HG03457 (cell line): ENCODE results near the gene EPS8L1.
"Not testable (repeated sequence)": the region's sequence is repeated elsewhere in the genome, so short reads cannot be mapped to it uniquely, and the experiment has no call there.

Experiments
- ATAC-seq: cut with Tn5 transposase; IDR thresholded peaks from one replicate; pipeline ENCODE4 v1.9.1; 2021; ENCODE audit warnings: moderate number of reproducible peaks; ENCODE audit not compliant: unreplicated experiment

Gene EPS8L1

DNA sequence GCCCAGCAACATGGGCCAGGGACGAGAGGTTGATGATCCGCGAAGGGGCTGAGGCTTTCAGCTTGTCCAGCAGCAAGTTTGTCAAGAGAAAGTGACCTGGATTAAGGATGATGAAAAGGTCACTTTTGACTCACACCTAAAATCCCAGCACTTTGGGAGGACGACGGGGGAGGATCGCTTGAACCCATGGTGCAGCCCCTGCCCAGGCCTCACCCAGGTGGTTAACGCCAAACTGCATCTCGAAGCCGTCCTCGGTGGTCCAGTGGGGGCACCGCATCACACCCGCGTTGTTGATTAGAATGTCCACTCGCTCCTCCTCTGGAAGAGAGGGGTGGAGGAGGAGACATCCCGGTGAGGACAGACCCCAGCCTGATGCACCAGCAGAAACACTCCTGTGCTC lies 27.2 kb upstream of the EPS8L1 start:
- no peak for ATAC-seq

DNA sequence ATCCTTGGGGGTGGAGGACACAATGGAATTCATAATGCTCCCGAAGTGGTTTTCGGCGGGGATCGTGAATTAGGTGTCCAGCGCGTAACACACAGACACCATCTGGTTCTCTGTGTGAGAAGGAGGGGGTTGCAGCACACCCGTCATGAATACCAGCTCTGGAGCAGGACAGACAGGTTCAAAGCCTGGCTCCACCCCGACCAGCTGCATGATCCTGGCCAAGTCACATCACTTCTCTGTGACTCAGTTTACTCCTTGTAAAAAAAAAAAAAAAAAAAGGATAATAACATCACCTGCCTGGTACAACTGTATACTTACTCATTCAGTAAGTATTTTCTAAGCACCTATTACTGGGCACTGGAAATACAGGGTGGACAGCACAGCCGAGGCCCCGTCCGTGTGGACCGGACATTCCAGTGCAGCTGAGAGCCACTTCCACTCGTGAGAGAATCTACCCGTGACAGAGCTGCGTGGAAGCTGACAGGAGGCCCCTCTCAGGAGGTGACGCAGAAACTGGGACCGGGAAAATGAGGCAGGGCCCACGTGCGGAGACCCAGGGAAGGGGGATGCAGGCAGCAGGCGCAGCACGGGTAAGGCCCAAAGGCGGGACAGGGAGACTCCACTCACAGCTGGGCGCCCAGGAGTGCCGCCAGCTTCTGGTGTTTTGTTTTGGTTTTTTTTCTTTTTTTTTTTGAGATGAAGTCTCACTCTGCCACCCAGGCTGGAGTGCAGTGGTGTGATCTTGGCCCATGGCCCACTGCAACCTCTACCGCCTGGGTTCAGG lies 24.7 kb upstream of the EPS8L1 start:
- no peak for ATAC-seq

DNA sequence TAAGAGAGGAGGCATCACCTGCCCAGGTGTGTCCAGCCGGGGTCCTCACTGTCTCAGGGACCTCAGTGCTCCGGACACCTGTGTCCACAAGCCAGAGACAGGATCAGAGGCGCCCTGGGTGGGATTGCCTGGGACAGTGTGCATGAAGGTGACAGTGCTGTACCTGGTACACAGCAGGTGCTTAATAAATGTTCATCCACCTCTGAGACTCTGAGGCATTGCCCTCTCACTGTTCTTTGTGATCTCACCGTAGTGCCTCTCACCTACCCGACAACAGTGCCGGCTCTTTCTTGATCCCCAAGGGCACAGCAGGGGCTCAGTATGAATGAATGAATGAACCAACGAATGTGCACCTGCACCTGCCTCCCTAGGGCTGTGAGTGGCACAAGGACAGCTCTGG lies 21.9 kb upstream of the EPS8L1 start:
- no peak for ATAC-seq

DNA sequence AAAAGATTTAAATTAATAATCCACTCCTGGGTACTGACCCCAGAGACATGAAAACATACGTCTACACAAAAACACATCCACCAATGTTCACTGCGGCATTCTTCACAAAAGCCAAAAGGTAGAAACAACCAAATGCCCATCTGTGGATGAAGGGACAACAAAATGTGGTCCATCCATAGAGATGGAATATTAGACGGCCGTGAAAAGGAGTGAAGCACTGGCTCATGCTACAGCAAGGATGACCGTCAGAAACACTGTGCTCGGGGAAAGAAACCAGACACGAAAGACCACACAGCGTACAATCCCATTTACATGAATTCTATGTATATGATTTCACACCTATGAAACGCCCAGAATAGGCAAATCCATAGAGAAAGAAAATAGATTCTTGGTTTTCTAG lies 18.8 kb upstream of the EPS8L1 start:
- no peak for ATAC-seq

DNA sequence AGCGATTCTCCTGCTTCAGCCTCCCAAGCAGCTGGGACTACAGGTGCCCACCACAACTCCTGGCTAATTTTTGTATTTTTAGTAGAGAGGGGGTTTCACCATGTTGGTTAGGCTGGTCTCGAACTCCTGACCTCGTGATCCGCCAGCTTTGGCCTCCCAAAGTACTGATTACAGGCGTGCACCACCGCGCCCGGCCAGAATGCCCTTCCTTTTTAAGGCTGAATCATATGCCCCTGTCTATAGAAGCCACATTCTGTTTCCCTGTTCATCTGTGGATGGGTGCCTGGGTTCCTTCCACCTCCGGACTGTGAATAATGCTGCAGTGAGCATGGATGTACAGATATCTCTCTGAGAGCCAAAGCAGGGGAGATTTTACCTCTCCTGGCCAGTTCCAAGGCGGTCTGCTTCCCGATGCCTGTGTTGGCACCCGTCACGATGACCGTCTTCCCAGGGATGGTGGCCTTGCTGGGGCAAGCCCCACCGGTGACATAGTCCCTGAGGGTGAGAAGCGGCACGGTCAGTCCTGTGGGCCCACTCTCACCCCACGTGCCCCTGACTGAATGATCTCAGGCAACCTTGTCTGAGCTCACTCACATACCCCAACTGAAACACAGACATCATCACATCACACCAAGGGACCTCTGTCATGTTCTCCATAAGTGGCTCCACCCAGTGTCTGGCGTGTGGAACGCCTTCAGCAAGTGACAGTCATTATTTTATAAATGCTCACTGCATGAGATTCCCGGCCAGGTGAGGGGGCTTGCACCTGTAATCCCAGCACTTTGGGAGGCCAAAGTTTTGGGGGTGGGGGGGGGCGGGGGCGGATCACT lies 16.7 kb upstream of the EPS8L1 start:
- ATAC-seq, result no peak

DNA sequence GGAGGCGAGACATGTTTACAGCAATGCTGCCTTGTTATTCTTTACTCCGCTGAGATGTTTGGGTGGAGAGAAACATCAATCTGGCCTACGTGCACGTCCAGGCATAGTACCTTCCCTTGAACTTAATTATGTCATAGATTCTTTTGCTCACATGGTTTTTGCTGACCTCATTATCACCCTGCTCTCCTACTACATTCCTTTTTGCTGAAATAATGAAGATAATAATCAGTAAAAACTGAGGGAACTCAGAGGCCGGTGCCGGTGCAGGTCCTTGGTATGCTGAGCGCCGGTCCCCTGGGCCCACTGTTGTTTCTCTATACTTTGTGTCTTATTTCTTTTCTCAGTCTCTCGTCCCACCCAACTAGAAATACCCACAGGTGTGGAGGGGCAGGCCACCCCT lies 15.4 kb upstream of the EPS8L1 start:
- ATAC-seq, result not testable (repeated sequence)

DNA sequence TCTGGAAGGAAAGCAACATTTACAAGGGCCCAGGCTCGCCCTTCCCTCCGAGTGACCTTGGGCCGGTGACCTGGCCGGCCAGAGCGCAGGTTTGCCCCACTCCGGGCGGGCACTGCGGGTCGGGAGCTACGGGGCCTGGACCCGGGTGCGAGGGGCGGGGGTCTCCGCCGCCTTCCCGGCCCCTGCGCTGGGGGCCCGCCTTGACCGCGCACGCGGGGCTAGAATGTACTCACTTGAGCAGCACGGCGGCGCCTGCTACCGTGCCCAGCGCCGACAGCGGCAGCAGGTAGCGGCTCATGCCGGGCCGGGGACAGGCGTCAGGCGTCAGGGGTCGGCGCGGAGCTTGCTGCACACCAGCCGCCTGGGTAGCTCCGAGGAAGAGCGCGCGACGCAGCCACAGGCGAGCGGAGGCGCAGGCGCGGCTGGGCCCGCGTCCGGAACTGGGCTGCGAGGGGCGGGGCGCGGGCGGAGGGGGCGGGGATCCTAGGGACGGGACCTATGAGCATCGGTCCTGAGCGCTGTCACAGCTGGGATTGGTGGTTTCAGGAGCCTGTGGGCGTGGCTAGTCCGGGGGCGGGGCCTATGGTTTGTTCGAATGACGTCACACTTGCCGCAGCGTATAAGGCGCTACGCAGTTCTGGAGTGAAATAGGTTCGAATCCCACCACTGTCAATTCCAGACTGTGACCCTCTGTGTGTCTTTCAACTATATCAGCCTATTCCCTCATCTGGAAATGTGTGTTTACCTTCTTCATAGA lies 12.8 kb upstream of the EPS8L1 start, which contains the start of gene RDH13:
RDH13 (minus strand) TSS at position 414 of the 757 bp plus-strand sequence; CDS start at position 298, 116 bp downstream.
- peak; percentile 55 for ATAC-seq

DNA sequence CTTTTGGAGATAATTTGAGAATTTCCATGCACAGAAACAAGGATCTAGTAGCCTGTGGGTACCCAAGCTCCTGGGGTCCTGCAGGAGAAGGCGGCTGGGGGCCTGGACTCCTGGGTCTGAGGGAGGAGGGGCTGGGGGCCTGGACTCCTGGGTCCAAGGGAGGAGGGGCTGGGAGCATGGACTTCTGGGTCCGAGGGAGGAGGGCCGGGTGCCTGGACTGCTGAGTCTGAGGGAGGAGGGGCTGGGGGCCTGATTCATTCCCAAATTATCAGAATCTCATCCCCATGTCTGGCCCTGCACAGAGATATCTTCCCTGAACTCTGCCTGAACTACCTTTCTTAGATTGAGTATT lies 12.2 kb upstream of the EPS8L1 start:
- ATAC-seq, result no peak

DNA sequence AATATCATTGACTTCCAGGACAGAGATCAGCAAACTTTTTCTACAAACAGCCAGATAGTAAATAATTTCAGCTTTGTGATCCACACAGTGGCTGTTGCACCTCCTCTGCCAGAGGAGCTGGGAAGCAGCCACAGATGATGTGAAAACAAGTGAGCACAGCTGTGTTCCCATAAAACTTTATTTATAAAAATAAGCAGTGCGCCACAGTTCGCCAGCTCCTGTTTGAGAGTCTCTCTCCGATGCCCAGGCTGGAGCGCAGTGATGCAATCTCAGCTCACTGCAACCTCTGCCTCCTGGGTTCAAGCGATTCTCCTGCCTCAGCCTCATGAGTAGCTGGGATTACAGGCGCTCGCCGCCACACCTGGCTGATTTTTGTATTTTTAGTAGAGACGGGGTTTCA lies 10.2 kb upstream of the EPS8L1 start:
- ATAC-seq, result not testable (repeated sequence)

DNA sequence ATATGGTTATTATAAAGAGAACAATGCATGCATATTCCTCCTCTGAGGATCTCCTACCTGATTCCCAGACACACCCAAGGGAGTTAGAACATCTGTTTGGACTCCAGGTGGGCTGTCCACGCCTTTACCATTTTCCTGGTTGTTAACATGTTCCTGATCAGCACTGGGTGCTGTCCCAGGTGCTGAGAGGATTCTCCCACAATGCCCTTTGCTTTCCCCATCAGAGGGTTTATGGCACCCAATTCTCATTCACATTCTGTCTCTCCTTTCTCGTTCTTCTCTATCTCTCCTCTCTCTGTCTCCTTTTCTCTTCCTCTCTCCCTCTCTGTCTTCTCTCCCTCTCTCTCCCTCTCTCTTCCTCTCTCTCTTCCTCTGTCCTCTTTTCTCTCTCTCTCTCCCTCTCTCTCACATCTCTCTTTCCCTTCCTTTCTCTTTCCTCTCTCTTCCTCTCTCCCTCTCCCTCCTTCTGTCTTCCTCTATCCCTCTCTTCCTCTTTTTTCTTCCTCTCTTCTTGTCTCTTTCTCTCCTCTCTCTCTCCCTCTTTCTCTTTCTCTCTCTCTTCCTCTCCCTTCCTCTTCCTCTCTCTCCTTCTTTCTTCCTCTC lies 9.5 kb upstream of the EPS8L1 start:
- no peak for ATAC-seq

DNA sequence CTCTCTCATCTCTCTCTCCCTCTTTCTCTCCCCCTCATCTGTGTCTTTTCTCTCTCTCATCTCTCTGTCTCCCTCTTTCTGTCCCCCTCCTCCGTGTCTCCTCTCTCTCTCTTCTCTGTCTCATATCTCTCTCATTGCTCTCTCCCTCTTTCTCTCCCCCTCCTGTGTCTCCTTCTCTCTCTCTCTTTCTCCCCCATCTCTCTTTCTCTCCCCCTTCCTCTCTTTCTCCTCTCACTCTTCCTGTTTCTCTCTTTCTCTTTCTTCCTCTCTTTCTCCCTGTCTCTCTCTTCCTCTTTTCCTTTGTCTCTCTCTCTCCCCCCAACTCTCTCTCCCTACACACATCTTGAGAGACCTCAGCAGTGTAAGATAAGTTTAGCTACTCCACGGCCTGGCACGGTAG lies 7.8 kb upstream of the EPS8L1 start:
- ATAC-seq, result no peak

DNA sequence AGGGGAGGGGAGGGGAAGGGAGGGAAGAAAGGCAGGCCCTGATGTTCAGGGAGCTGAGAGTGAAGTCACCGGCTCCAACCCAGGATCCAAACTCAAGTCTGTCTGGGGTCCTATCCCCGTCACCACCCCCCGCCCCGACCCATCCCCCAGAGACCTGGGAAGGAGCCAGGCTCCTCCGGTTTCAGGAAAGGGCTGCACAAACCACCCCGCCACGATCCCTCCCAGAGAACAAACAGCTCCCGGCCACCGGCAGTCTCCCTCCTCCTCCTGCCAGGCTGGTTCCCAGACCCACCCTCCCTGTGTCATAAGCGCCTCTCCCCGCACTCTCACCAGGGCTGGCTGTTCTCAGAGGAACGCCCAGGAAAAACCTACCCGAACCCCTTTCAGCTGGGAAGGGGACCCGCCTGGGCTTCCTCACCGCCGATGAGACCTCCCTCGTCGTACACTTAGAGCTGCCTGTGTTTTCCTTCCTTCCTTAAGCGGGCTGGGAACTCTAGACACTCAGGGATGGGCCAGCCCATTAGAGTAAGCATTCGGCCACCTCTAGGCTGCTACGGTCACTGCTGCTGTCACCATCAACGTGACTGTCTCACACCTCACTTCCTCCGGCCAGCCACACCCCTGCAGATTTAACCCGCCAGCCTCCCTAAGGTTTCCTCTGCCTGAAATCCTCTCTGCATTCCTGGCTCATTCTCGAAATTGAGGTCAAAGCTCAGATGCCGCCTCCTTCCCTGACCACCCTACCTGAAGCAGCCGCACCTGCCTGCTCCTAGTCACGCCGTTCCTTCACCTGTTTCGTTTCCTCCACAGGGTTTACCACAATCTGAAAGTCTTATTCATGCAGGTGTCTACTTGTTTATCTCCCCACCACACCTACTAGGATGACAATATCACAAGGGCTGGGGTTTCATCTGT lies 6.5 kb upstream of the EPS8L1 start:
- ATAC-seq, result no peak

DNA sequence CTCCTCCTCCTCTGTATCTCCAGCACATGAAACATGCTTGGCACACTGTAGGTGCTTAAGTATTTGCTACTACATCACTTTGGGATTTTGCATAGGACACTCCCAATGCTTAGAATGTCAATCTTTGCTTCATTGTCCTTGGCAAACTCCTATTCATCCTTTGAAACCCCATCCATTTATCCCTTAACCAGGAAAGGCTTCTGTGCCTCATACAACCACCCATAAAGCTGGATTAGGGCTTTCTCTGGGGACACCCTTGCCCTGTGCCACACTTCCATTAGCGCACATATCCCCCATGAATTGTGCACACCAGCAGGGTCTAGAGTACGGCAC lies 5.8 kb upstream of the EPS8L1 start:
- ATAC-seq, result no peak

DNA sequence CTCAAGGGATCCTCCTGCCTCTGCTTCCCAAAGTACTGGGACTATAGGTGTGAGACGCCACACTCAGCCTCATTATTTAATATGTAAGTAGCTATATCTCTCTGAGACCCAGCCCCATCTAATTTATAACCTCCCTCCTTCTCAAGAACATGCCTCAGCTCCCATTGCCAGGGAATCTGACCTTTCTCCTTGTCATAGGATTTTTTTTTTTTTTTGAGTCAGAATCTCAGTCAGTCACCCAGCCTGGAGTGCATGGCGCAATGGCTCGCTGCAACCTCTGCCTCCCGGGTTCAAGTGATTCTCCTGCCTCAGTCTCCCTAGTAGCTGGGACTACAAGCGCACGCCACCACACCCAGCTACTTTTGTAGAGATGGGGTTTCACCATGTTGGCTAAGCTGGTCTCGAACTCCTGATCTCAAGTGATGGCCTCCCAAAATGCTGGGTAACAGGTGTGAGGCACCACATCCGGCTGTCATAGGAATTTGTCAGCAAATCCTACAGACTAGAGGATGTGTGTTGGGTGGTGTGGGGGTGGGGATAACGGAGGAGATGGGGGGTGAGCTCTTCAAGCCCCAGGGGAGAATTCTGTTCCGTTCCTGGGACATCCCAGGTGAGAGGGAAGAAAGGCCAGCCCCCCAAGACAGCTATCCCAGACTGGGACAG lies 5.1 kb upstream of the EPS8L1 start:
- no peak for ATAC-seq

DNA sequence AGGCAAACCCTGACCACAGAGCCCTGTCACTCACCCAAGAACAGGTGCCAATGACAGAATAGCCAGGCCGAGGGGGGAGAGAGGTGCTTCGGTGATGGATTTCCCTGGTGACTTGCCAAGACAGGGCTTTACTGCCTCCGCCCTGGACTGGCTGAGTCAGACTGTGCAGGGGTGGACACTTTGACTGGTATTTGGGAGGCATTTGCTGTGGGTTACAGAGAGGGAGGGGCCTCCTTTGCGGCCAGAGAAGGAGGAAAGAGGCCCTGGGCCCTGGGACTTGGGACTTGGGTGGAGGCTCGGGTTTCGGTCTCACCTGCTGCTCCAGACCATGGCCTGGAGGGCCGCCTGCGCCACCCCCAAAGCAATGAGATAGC lies 4.6 kb upstream of the EPS8L1 start:
- ATAC-seq, result no peak

DNA sequence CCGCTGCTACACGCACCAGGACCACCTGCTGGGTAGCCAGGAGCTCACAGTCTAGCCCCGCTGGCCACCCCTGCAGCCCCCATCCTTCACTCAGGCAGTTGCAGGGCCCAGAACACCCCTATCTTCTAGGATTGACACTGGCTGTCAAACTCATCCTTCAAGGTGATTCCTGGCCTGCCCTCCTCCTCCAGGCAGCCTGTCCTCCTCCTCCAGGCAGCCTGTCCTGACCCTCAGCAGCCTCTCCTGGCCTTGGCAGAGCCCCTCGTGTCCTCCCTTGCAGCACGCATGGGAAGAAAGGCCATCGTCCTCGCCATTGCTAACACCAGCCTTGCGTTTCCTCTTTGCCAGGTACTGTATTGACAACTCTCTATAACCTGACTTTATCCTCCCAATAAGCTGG lies 3.8 kb upstream of the EPS8L1 start:
- no peak for ATAC-seq

DNA sequence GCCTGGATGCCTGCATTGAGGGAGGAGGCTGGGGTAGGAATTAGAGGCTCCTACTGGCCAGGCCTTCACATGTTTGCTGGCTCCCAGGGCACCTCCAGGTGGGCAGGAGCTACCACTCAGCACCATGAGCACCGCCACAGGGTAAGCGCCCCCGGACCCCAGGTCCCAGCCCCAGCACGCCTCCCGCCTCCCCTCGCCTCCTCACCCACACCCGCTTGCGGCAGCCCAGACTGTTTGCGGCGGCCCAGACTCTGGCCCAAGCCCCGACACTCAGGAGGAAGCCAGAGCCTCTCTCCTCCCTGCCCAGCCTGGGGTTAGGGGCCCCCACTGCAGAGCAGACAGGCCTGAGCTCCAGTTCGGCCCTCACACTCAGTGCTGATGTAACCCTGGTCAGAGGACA lies 652 bp downstream of the EPS8L1 start:
- ATAC-seq, result no peak

DNA sequence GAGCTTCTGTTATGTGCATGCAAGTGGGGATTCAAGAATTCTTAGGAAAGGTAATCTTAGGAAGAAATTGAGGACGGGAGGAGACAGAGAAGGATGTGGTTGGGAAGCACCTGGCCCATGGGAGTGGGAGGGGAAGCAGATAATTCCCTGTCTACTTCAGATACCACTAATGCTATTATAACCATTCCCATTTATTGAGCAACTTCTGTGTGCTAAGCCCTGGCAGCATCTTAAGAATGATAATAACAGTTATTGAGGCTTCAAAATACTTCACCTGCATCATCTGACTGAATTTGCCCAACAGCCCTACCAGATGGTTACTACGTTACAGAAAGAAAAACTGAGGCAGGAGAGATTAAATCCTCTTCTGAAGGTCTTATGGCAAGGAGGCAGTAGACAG lies 1.4 kb downstream of the EPS8L1 start:
- no peak for ATAC-seq

DNA sequence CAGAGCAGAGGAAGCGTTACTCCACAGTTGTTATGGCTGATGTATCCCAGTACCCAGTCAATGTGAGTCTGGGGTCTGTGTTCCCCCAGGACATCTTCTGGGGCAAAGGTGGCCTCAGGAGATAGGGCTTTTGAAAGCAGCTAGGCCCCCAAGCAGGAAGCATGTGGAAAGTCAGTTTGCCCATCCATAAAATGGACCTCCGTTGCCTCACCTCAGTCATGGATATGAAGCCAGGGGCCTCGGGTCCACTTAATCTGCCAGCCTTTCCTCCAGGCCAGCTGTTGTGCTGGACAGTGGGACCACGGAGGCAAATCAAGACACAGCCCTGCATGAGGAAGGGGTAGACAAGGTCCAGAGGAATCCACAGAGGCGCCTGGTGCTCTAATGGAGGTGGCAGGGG lies 3.3 kb downstream of the EPS8L1 start:
- no peak for ATAC-seq
